Fibroblast of pulmonary artery (primary cell): ENCODE results near the gene ISL2.
A peak's percentile ranks its signal among the peaks of the same experiment; 100 is the strongest.
"Not testable (repeated sequence)": the region's sequence is repeated elsewhere in the genome, so short reads cannot be mapped to it uniquely, and the experiment has no call there.

Source experiments
- DNase-seq: peaks from one replicate; pipeline ENCODE4 v3.0.0-alpha.2; 2010; ENCODE audit warnings: low read depth
- H3K4me3 ChIP-seq: replicated peaks from 2 replicates; pipeline ENCODE4 v1.5.1; 2011; ENCODE audit warnings: low read depth, mild to moderate bottlenecking, control low read depth, low read length, moderate library complexity
- TF ChIP-seq, protein P1 (sequence below): IDR thresholded peaks from 2 replicates; pipeline ENCODE4 v1.5.1; 2011; ENCODE audit warnings: mild to moderate bottlenecking, control low read depth, low read length, inconsistent platforms; ENCODE audit errors: missing control alignments

Gene ISL2

GRCh38 chr15:76336254-76337058 is at the start of gene ISL2:
Gene ISL2 (plus strand): TSS chr15:76336773. CDS start chr15:76336884, 111 bp downstream.
- peak; percentile 89 for DNase-seq
- peak within 1 kb of the TSS; percentile 51 for H3K4me3 ChIP-seq
- TF ChIP-seq, protein P1, sequence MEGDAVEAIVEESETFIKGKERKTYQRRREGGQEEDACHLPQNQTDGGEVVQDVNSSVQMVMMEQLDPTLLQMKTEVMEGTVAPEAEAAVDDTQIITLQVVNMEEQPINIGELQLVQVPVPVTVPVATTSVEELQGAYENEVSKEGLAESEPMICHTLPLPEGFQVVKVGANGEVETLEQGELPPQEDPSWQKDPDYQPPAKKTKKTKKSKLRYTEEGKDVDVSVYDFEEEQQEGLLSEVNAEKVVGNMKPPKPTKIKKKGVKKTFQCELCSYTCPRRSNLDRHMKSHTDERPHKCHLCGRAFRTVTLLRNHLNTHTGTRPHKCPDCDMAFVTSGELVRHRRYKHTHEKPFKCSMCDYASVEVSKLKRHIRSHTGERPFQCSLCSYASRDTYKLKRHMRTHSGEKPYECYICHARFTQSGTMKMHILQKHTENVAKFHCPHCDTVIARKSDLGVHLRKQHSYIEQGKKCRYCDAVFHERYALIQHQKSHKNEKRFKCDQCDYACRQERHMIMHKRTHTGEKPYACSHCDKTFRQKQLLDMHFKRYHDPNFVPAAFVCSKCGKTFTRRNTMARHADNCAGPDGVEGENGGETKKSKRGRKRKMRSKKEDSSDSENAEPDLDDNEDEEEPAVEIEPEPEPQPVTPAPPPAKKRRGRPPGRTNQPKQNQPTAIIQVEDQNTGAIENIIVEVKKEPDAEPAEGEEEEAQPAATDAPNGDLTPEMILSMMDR, result no peak

DNA sequence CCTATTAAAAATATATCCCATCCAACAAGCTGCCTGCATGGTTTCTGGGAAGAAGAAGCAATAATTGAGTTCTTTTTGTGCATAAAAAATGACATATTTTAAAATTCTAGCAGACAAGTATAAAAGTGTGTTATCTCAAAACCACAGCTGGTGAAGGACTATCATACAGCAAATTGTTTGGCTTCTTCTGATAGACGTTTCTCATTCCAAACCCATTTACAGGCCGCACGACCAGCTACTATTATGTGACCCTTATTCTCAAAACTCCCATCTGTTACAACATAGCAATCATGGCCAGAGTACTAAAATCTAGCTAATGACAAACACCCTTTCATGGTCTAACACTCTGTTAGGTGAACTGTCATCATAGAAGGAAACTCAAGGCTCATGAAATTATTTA is 47.0 kb upstream of the ISL2 start:
- H3K4me3 ChIP-seq, result no peak overlapping the region
- TF ChIP-seq, protein P1, result no peak
- DNase-seq, result no peak

GRCh38 chr15:76293361-76293760 is 43.2 kb upstream of the ISL2 start:
- TF ChIP-seq, protein P1, result no peak
- H3K4me3 ChIP-seq, result no peak overlapping the region
- no peak for DNase-seq

GRCh38 chr15:76294463-76294862 is 42.1 kb upstream of the ISL2 start:
- not testable (repeated sequence) for H3K4me3 ChIP-seq, DNase-seq

DNA sequence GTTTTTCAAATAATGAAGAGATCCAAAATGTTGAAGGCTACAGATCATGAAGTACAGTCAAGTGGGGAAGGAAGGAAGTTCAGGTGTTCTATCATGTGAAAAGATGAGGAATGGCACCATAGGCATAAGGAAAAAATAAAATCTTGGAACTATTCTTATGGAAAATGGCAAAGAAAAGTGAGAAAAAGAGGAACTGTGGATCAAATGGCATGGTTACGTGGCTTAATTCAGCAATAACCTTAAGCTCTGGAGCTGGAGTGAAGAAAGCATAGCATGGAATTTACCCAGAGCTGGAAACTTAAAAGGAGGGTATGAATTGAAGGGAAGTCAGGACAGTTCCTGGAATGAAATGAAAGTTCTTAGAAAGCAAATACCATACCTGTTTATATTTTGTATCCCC is 39.7 kb upstream of the ISL2 start:
- TF ChIP-seq, protein P1, result no peak
- H3K4me3 ChIP-seq, result no peak overlapping the region
- DNase-seq, result no peak

DNA sequence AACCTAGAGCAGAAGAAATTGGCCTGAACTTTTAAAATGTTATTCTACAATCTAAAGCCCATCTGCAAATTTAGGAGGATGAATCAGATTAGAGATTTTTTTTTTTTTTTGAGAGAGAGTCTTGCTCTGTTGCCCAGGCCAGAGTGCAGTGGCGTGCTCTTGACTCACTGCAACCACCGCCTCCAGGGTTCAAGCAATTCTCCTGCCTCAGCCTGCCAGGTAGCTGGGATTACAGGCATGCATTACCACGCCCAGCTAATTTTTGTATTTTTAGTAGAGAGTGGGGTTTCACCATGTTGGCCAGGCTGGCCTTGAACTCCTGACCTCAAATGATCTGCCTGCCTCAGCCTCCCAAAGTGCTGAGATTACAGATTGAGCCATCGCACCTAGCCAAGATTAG is 38.6 kb upstream of the ISL2 start:
- H3K4me3 ChIP-seq, DNase-seq: not testable (repeated sequence)

DNA sequence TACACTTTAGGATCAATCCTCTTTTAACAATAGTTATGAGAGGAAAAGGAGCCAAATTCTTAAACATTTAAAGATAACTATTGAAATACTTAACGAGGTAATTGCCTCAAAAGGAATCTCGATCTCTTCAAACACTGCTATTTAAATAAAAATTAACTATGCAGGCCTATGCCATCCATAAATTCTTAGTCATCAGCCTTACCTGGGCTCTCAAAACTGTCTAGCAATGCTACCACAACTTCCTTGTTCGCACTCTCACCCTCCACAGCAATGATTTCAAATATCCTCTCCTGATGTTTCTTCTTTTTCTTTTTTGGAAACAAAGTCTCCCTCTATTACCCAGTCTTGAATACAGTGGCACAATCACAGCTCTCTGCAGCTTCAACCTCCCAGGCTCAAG is 37.6 kb upstream of the ISL2 start:
- DNase-seq, result no peak
- TF ChIP-seq, protein P1, result no peak

DNA sequence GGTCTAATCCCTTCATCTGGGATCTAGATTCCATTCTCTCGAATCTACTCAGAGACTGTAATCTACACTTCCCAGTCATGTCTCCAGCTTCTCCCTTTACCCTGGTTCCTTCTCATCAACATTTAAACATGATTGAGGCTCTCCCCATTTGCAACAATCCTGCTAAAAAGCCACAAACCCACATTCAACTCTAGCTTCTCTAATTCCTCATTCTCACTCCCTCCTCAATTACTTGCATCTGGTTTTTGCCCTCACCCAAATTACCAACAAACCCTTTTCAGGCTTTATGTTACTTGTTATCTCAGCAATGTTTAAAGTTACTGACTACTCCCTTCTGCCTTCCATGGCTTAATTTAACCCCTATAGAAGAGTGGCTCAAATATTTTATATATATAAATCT is 36.8 kb upstream of the ISL2 start:
- no peak overlapping the region for H3K4me3 ChIP-seq
- no peak for DNase-seq
- TF ChIP-seq, protein P1, result no peak

More for the DNA sequence above, 37.6 kb upstream of the ISL2 start:
- H3K4me3 ChIP-seq, result no peak overlapping the region
